Cardiac muscle cell (in vitro differentiated cells and primary cell): ENCODE measurements around the gene REEP1. TPM values are rescaled to one million over a fixed set of nuclear protein-coding genes. Genes with fewer than 3 reads are reported as not detected.

Experiments used
- DNase-seq, 2 donors: peaks; one replicate each; pipeline versions ENCODE4 v3.0.0 to v3.0.0-alpha.2; 2010 to 2017; ENCODE audit warnings: low read depth in 1 of 2, low spot score in 1 of 2
- H3K27ac ChIP-seq: fragments of 200-600 bp; sonication (generic); 2 replicates; pipeline ENCODE4 v1.5.1; 2016
- H3K27me3 ChIP-seq: fragments of 200-600 bp; sonication (generic); 2 replicates; pipeline ENCODE4 v1.6.0; 2016; ENCODE audit warnings: control low read depth
- H3K36me3 ChIP-seq: fragments of 200-600 bp; sonication (generic); 2 replicates; pipeline ENCODE4 v1.5.1; 2016; ENCODE audit warnings: control low read depth
- H3K4me1 ChIP-seq: fragments of 200-600 bp; sonication (generic); 2 replicates; pipeline ENCODE4 v1.8.1; 2017; ENCODE audit warnings: low read depth, mild to moderate bottlenecking, mixed run types
- H3K4me3 ChIP-seq: fragments of 200-600 bp; sonication (generic); 2 replicates; pipeline ENCODE4 v1.5.1; 2016; ENCODE audit warnings: mild to moderate bottlenecking
- H3K9me3 ChIP-seq: fragments of 200-600 bp; sonication (generic); 2 replicates; pipeline ENCODE4 v1.5.1; 2017; ENCODE audit warnings: low read depth, mild to moderate bottlenecking, control low read depth
- CTCF ChIP-seq: IDR thresholded peaks from 2 replicates; pipeline ENCODE4 v1.5.1; 2012; ENCODE audit warnings: low read depth, mild to moderate bottlenecking, low read length
- polyA plus RNA-seq: library from polyadenylated mRNA; unstranded; fragments of >200 nt; fragmentation: Nextera tagmentation; extraction: Ambion mirVana; gene quantifications from 2 replicates; pipeline ENCODE4 v1.2.1, GENCODE V29; 2016
- total RNA-seq: library from RNA; depleted of rRNA; stranded (reverse); fragments of >200 nt; gene quantifications from 2 replicates; pipeline ENCODE4 v1.2.3, GENCODE V29; 2016

The REEP1 gene
- total and polyA plus RNA-seq, 2 experiments from 2014 or later = 14.6 to 19.3 TPM

GRCh38 chr2:86305915-86306254 is 31.5 kb downstream of the REEP1 start:
- no peak overlapping the region for H3K27ac ChIP-seq
- peaks cover 20% of the 10 kb centered on the region for H3K4me1 ChIP-seq
- H3K4me3 ChIP-seq = no peak overlapping the region
- H3K27me3 ChIP-seq = no peaks in the 10 kb centered on the region
- no peaks in the 10 kb centered on the region for H3K36me3 ChIP-seq
- no peak for DNase-seq
- no peak for TF ChIP-seq CTCF
- no peaks in the 10 kb centered on the region for H3K9me3 ChIP-seq

GRCh38 chr2:86305195-86305914 is 32.1 kb downstream of the REEP1 start:
- DNase-seq = no peak
- Histone ChIP-seq H3K27me3 (no peaks in the 10 kb centered on the region), H3K36me3 (no peaks in the 10 kb centered on the region), H3K27ac (no peak overlapping the region), H3K4me3 (no peak overlapping the region), H3K4me1 (peaks cover 20% of the 10 kb centered on the region), H3K9me3 (no peaks in the 10 kb centered on the region)
- TF ChIP-seq CTCF = no peak

GRCh38 chr2:86304416-86304815 is 33.0 kb downstream of the REEP1 start:
- no peaks in the 10 kb centered on the region for H3K36me3 ChIP-seq
- H3K27me3 ChIP-seq = no peaks in the 10 kb centered on the region
- peaks cover 16% of the 10 kb centered on the region for H3K4me1 ChIP-seq
- no peak overlapping the region for H3K4me3 ChIP-seq
- H3K27ac ChIP-seq = no peak overlapping the region
- no peak for TF ChIP-seq CTCF
- H3K9me3 ChIP-seq = no peaks in the 10 kb centered on the region
- no peak for DNase-seq

GRCh38 chr2:86302320-86302719 is 35.1 kb downstream of the REEP1 start:
- Histone ChIP-seq H3K4me3 (no peak overlapping the region), H3K27ac (no peak overlapping the region), H3K9me3 (no peaks in the 10 kb centered on the region), H3K27me3 (no peaks in the 10 kb centered on the region), H3K36me3 (no peaks in the 10 kb centered on the region), H3K4me1 (no peaks in the 10 kb centered on the region)
- TF ChIP-seq CTCF = no peak
- peak in 1 of 2 donors; percentile 24 for DNase-seq

GRCh38 chr2:86301711-86302202 is 35.7 kb downstream of the REEP1 start:
- no peaks in the 10 kb centered on the region for H3K36me3 ChIP-seq
- DNase-seq = peak in 1 of 2 donors; percentile 20
- no peaks in the 10 kb centered on the region for H3K27me3 ChIP-seq
- no peaks in the 10 kb centered on the region for H3K9me3 ChIP-seq
- H3K27ac ChIP-seq = no peak overlapping the region
- H3K4me1 ChIP-seq = no peaks in the 10 kb centered on the region
- no peak for TF ChIP-seq CTCF
- no peak overlapping the region for H3K4me3 ChIP-seq
